GM21526 (cell line): ENCODE measurements around the gene KRT83.

ENCODE experiments used
- ATAC-seq: cut with Tn5 transposase; IDR thresholded peaks from one replicate; pipeline ENCODE4 v1.9.1; 2021; ENCODE audit warnings: moderate library complexity; ENCODE audit not compliant: unreplicated experiment, low FRiP score

Gene KRT83

DNA sequence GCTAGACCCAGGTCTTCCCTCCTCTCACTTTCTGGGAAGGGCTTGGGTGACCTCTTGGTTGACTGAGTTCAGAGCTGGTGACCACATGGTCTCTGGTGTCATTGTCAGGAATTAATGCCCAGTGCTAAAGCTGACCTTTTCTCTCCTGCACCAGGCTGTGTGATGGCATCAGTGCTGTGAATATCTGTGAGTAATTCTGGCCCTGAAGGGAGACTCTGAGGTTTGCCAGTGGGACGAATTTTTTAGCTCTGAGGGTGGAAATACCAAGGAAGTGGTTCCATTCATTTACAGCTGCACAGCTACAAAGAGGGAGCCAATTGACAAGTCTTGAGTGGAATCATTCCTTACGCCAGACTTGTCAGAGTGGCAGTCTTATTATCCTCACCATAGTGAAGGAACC is 53.0 kb downstream of the KRT83 start:
- no peak for ATAC-seq

- no peak for ATAC-seq
Measured at GRCh38 chr12:52267699-52268098, 53.5 kb downstream of the KRT83 start.

- ATAC-seq = no peak
Measured at GRCh38 chr12:52267266-52267665, 53.9 kb downstream of the KRT83 start.

DNA sequence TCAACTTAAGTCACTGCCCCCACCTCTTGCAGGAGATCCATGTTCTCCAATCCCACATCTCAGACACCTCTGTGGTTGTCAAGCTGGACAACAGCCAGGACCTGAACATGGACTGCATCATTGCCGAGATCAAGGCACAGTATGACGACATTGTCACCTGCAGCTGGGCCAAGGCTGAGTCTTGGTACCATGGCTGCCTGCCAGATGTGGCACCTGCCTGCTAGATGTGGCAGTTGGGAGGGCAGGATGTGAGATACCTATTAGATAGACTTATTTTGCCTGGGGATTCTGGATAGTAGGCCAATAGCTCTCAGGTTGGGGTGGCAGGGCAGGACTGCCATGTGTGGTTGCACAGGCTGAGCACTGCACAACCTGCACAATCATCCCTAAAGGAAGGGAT is 54.7 kb downstream of the KRT83 start:
- ATAC-seq = no peak

DNA sequence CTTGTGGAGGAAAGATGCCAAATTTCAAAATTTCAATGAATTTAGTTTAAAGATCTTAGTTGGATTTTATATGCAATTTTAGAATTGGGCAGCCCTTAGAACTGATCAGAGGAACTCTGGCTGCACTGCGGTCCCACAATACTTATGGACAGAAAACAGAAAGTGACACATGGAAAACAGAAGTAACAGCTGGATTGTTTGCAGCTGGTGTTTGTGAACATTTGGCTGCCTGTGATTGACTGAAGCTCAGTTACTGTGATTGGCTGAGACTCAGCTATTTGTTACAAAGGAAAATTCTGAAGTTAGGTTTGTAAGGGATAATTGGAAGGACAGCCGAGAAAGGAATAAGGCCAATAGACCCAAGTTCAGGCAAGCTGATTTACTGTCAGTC is 56.8 kb downstream of the KRT83 start:
- ATAC-seq = no peak
